DND-41 (cell line): ENCODE results near the gene NEB.

Experiments
- EZH2 ChIP-seq: IDR thresholded peaks from 3 replicates; pipeline ENCODE4 v1.6.1; 2012; ENCODE audit warnings: borderline replicate concordance, low read depth, mild to moderate bottlenecking, moderate library complexity, low read length, inconsistent platforms; ENCODE audit not compliant: severe bottlenecking
- TF ChIP-seq, protein P1 (sequence below): IDR thresholded peaks from 2 replicates; pipeline ENCODE4 v1.5.1; 2012; ENCODE audit warnings: borderline replicate concordance, low read length, moderate library complexity, mild to moderate bottlenecking; ENCODE audit not compliant: poor library complexity, severe bottlenecking; ENCODE audit errors: extremely low read depth

DNA sequence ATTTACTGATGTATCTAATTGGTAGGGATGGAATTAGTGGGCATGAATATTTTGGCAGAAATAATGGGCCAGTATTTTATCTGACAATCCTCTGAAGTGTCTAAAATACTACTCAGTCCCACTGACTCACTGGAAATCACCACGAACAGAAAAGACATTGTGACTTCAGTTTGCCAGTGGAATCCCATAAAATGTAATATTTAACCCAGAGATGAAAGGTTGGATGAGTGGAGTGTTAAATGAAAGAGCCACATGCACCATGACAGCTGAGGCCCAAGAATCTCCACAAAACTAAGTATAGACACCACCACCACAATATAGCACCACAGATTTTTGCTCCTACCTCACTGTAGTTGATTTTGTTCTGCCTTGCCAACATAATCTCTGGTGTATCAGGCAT is 103.9 kb downstream of the NEB start:
- TF ChIP-seq, protein P1, sequence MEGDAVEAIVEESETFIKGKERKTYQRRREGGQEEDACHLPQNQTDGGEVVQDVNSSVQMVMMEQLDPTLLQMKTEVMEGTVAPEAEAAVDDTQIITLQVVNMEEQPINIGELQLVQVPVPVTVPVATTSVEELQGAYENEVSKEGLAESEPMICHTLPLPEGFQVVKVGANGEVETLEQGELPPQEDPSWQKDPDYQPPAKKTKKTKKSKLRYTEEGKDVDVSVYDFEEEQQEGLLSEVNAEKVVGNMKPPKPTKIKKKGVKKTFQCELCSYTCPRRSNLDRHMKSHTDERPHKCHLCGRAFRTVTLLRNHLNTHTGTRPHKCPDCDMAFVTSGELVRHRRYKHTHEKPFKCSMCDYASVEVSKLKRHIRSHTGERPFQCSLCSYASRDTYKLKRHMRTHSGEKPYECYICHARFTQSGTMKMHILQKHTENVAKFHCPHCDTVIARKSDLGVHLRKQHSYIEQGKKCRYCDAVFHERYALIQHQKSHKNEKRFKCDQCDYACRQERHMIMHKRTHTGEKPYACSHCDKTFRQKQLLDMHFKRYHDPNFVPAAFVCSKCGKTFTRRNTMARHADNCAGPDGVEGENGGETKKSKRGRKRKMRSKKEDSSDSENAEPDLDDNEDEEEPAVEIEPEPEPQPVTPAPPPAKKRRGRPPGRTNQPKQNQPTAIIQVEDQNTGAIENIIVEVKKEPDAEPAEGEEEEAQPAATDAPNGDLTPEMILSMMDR, result no peak
- TF ChIP-seq EZH2, result no peak
